ENCODE data around the gene LOC128125822.

GRCh38 chr6:63615590-63615989, 43.3 kb downstream of the LOC128125822 start:
- TF ChIP-seq CTCF (conservative IDR thresholded peaks at IDR 0.05; ENCODE audit: low read depth, low read length) (no peak), EZH2 (IDR thresholded peaks at IDR 0.05; ENCODE audit: borderline replicate concordance, low read depth, low read length, poor library complexity, severe bottlenecking) (no peak)

All from A673 (cell line).